Neuron (in vitro differentiated cells): ENCODE data around the gene BGN.

Experiments
- H2AFZ ChIP-seq: one replicate; pipeline ENCODE4 v1.6.1; 2013; ENCODE audit warnings: low read depth, mild to moderate bottlenecking, inconsistent platforms, low read length, moderate library complexity
- H3K27me3 ChIP-seq: one replicate; pipeline ENCODE4 v1.6.1; 2013; ENCODE audit warnings: low read length; ENCODE audit not compliant: insufficient read depth
- H3K36me3 ChIP-seq: one replicate; pipeline ENCODE4 v1.6.1; 2013; ENCODE audit warnings: low read length; ENCODE audit not compliant: insufficient read depth
- H3K4me1 ChIP-seq: one replicate; pipeline ENCODE4 v1.6.1; 2013; ENCODE audit warnings: low read length; ENCODE audit not compliant: insufficient read depth
- H3K4me3 ChIP-seq: 2 replicates; pipeline ENCODE4 v1.5.1; 2013; ENCODE audit warnings: mild to moderate bottlenecking, low read length, moderate library complexity
- H3K9me3 ChIP-seq: one replicate; pipeline ENCODE4 v1.6.1; 2013; ENCODE audit warnings: low read length

Gene BGN

DNA sequence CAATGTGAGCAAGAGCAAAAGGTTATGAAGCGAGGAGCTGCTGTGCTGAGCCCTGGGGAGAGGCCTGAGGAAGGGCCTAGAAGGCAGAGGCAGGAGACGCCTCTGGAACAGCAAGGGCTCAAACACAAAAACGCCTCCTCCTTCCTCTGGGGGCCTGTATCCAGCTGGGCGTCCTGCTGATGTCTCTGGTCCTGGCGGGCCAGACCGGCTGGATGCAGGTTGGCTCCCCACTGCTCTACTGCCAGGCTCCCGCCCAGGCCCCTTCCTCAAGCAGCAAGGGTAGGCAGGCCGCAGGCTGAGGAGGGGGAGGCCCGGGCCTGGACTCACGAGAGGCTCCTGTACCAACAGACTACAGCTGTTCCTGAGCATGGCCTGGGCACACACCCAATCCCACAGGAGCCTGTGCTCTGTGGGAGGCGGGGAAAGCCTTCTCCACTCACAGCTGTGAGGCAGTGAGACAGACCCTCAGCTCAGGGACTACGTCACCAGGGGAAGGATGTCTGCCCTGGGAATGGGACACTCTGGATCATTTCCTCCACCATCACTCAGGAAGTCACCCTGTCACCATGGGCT, 26.7 kb upstream of the BGN start:
- Histone ChIP-seq H3K4me1 (no peaks in the 10 kb centered on the region), H3K27me3 (no peaks in the 10 kb centered on the region), H3K36me3 (no peaks in the 10 kb centered on the region), H2AFZ (no peak overlapping the region), H3K4me3 (no peak overlapping the region), H3K9me3 (no peaks in the 10 kb centered on the region)

DNA sequence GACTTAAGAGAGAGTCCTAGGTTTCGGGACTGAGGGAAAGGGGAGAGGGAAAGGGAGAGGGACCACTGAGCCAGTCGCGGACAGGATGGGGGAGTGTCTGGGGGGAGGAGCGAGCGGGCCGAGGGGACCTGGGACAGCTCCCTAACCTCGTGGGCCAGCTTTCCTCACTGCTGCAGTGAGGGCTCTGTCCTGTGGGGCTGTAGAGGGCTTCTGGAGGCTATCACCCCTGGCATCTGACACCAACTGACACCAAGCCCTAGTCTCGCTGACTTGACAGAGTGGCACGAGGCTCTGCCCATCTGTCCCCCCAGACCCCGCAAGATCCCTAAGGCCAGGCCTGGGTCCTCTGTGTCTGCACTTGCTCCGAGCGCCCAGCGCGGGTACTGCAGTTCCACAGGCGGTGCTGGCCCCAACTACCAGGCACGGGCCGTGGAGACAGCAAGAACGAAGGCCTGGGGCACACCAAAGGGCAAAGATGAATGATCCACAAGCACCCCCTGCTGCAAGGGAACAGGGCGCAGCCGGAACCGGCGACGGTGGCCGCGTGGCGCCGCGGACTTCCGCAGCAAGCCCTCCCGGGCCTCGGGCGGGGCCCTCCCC, 24.9 kb upstream of the BGN start:
- Histone ChIP-seq H3K4me1 (no peaks in the 10 kb centered on the region), H3K36me3 (no peaks in the 10 kb centered on the region), H2AFZ (peak overlapping the region; percentile 57)

DNA sequence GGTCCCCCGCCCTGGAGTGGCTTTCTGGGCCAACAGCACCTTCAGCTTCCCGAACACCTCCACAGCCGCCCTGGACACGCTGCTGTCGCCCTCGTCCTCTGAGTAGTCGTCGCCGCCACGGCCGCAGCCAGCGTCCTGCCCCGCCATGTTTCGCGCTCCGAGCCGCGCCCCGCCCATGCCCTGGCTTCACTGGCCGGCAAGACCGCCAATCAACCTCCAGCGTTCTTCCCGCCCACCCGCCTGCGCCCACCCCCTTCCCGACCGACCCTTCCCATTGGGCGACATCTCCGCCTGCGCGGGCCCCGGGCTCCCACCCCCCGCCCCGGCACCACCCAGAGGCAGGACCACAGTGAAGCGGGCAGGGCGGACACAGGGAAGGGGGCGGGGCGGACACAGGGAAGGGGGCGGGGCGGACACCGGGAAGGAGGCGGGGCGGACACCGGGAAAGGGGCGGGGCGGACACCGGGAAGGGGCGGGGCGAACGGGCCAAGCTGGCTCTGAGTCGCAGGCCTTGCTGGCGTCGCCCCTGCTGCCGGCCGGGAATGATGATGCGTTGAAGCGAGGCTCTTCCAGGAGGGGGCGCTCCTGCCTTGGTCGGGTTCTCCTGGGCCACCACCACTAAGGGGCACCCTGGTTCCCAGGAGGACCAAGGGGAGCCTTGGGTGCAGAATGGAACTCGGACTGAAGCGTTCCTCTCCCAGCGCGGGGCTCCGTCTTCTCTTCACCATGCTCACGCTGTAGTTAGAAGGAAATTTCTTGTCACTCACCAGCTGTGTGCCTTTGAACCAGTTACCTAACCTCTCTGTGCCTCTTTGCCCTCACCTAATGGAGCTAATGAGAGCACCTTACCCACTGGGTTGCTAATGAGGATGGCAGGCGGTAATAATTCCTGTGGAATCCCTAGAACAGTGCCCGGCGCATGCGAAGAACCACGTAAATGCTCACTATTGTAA, 24.1 kb upstream of the BGN start, which contains the start of gene HAUS7:
Gene HAUS7 (minus strand): TSS at position 166 of the 953 bp plus-strand sequence. CDS start 19 bp downstream, at position 147.
- H3K36me3 ChIP-seq, result no peaks in the 10 kb centered on the region
- peak within 1 kb of the TSS; percentile 57 for H2AFZ ChIP-seq
- H3K4me1 ChIP-seq, result no peaks in the 10 kb centered on the region
- H3K4me3 ChIP-seq, result peak within 1 kb of the TSS; percentile 82
- no peaks in the 10 kb centered on the region for H3K9me3 ChIP-seq
- H3K27me3 ChIP-seq, result peaks cover 7% of the 10 kb centered on the region

More for the DNA sequence above, 24.9 kb upstream of the BGN start:
- Histone ChIP-seq H3K9me3 (no peaks in the 10 kb centered on the region), H3K4me3 (peak overlapping the region; percentile 82), H3K27me3 (no peaks in the 10 kb centered on the region)

DNA sequence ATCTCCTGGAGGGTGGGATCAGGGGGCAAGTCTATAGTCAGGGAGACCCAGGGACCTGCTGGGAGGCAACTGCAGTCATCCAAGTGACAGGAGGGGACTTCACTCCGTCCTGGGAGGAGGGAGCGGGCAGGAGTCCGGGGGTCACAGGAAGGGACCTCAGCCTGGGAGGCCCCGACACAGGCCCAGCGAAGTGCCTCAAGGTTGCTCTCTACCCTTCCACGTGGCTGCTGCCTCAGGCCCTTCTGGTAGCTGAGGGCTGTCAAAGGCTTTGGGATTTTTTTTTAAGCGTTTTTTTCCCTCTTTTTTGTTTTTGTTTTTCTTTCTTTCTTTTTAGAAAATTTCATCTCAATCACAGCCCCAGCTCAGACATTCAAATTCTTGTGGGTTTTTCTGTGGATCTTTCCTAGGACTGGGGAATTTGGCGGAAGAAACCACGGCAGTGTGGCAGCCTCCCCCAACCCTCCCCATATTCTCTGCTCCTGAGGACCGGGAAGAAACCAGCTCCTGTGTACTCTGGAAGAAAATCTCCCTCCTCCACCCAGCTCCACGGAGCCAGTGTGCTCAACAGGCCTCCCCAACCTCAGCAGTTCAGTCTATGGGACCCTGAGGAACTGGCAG, 23.0 kb upstream of the BGN start:
- no peaks in the 10 kb centered on the region for H3K9me3 ChIP-seq
- H3K4me3 ChIP-seq, result no peak overlapping the region
- H3K4me1 ChIP-seq, result no peaks in the 10 kb centered on the region
- peaks cover 15% of the 10 kb centered on the region for H3K27me3 ChIP-seq
- H2AFZ ChIP-seq, result no peak overlapping the region
- no peaks in the 10 kb centered on the region for H3K36me3 ChIP-seq

DNA sequence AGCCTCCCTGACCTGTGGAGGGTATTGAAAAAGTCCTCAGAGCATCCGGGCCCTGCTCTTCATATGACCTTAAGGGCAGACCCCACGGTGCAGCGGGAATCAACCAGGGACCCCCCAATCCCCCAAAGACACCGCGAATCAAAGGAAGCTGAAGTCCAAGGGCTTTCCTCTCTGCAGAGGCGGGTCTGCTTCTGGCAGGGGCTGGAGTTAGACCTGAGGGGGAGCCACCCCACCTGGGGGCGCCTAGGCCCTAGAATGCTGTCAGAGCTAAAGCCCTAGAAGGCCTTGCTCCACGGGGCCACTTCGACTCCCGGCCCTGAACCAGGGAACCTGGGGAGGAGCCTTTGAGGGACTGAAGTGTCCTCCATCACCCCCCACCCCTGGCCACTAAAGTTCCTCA, 21.7 kb upstream of the BGN start:
- no peaks in the 10 kb centered on the region for H3K9me3 ChIP-seq
- H3K4me3 ChIP-seq, result no peak overlapping the region
- H3K27me3 ChIP-seq, result peaks cover 21% of the 10 kb centered on the region
- H2AFZ ChIP-seq, result no peak overlapping the region
- no peaks in the 10 kb centered on the region for H3K36me3 ChIP-seq
- H3K4me1 ChIP-seq, result no peaks in the 10 kb centered on the region

DNA sequence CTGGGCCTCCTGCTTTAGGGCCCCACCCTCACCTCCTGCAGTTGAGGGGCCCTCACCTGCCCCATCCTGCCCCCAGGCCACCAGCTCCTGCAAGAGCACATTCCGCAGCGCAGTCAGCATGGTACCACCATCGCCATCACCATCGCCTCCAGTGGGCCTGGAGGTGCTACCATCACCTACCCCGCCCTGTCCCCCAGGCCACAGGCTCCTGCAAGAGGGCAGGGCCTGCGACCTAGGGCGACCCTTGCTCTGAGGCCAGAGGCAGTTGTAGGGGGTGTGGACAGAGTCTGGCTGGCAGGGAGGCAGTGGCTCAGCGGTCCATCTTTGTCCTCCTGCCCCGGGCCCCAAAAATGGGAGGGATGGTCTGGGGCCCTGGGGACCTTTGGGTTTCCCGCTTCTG, 20.5 kb upstream of the BGN start:
- Histone ChIP-seq H3K27me3 (peaks cover 27% of the 10 kb centered on the region), H2AFZ (no peak overlapping the region), H3K36me3 (no peaks in the 10 kb centered on the region), H3K4me1 (no peaks in the 10 kb centered on the region), H3K9me3 (no peaks in the 10 kb centered on the region), H3K4me3 (no peak overlapping the region)

DNA sequence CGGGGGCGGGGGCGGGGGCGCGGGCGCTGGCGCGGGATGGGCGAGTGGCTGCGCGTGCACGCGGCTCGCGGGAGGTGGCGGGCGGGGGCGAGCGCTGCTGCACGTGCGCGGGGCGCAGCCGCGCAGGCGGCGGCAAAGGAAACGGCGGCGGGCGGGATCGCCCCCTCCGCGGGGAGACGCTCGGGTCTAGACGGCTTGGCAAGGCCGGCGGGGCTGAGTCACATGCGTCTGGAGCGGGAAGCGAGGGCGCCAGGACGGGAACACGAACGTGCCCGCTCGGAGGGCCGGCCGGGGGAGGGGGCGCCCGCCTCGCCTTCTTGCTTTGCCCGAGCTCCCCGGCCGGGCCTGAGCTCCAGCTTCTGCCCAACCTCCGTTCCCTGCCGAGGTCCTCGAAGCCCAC, 20.1 kb upstream of the BGN start:
- H3K9me3 ChIP-seq, result no peaks in the 10 kb centered on the region
- peaks cover 30% of the 10 kb centered on the region for H3K27me3 ChIP-seq
- no peak overlapping the region for H3K4me3 ChIP-seq
- no peak overlapping the region for H2AFZ ChIP-seq
- H3K36me3 ChIP-seq, result no peaks in the 10 kb centered on the region
- H3K4me1 ChIP-seq, result no peaks in the 10 kb centered on the region

DNA sequence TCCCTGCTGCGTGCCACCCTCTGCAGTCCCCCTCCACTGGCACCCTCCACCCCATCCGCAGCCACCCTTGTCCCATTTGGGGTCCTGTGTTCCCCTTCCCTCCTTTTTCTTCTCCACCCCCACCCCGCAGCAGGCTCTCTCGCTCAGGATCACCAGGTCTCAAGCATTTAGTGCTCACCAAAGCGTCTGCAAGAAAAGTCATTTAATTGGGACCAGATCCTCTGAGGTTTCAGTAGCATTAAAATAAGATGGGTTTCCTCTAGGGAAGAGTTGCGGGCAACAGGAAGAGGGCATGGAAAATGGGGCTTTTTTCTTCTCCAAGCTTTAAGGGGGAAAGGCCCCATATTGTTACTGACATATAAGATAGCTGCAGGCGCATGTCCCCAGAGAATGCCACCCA, 19.5 kb upstream of the BGN start:
- Histone ChIP-seq H3K9me3 (no peaks in the 10 kb centered on the region), H3K36me3 (no peaks in the 10 kb centered on the region), H3K4me1 (no peaks in the 10 kb centered on the region), H2AFZ (no peak overlapping the region), H3K4me3 (no peak overlapping the region), H3K27me3 (peaks cover 34% of the 10 kb centered on the region)

DNA sequence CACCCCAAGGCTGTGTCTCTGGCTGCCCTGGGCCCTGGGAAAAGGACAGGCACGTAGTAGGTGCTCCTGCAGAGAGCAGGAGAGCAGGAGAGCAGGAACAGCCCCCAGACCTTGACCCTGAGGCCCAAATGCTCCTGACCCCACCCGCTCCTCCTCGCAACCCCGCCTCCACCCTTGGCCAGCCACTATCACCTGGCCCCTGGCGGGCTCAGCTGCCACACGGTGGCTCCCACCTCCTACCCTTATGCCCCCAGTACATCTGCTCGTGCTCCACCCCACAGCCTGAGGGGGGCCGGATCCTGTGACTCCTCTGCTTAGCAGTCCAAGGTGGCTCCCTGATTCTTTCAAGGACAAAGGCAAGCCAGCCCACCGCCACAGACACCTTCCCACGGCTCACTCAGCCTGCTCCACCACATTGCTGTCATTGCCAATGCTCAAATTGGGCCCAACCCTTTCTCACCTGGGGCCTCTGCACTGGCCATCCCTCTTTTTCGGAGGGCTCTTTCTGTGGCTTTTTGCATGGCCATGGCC, 19.0 kb upstream of the BGN start:
- Histone ChIP-seq H3K9me3 (no peaks in the 10 kb centered on the region), H3K4me1 (no peaks in the 10 kb centered on the region), H2AFZ (no peak overlapping the region), H3K4me3 (no peak overlapping the region), H3K36me3 (no peaks in the 10 kb centered on the region), H3K27me3 (peaks cover 34% of the 10 kb centered on the region)

DNA sequence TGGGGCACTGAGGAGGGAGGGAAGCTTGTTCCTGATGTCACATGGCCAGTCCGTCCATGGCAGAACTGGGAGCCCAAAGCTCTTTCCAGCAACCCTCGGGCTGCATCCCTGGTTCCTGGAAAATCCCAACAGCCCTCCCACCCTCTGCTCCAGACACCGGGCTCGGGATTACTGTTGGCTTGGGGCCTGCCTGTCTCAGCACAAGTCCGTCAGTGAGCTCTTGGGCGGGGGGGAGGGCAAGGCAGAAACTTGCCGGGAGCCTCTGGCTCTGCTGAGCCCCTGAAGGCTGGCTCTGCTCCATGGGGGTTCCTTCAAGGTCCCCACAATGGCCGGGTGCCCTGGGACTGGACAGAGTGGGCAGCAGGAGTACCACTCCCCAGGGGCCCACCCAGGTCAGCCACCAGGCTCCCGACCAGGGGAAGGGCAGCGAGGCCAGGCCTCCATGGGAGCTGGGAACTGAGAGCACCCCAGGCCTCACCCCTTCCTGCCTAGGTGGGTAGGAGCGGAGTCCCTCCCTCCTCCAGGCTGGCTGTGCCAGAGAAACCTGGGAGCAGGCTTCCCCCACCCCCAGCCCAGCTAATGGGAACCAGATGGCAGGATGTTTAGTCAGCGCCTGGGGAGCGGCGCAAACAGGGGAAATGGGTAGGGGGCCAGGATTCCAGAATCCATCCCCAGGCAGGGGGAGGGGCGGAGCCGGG, 18.0 kb upstream of the BGN start:
- Histone ChIP-seq H3K27me3 (peaks cover 34% of the 10 kb centered on the region), H2AFZ (no peak overlapping the region), H3K9me3 (no peaks in the 10 kb centered on the region), H3K36me3 (no peaks in the 10 kb centered on the region), H3K4me1 (no peaks in the 10 kb centered on the region), H3K4me3 (no peak overlapping the region)

DNA sequence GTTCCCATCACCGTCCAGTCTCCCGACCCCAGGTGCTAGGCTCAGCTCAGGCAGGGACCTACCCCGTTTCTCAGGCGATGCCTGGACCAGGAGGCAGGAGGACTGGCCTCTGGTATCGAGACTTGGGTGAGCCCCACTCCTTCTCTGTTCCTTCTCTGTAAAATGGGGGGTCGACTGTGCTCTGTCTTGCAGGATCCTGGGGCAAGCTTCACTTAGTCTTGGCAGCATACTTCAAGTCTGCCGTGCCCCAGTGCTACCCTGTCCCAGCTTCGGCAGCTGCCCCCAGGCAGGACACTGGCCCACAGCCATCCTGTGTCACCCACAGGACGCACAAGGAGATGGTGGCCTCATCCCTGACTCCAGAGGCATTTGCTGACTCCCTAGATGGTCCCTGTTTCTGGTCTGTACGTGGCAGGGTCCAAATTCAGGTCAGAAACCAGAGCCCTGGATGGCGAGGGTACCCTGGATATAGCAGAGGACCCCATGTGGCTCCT, 17.4 kb upstream of the BGN start:
- Histone ChIP-seq H3K36me3 (no peaks in the 10 kb centered on the region), H2AFZ (no peak overlapping the region), H3K4me3 (no peak overlapping the region), H3K27me3 (peaks cover 36% of the 10 kb centered on the region), H3K4me1 (no peaks in the 10 kb centered on the region), H3K9me3 (no peaks in the 10 kb centered on the region)

DNA sequence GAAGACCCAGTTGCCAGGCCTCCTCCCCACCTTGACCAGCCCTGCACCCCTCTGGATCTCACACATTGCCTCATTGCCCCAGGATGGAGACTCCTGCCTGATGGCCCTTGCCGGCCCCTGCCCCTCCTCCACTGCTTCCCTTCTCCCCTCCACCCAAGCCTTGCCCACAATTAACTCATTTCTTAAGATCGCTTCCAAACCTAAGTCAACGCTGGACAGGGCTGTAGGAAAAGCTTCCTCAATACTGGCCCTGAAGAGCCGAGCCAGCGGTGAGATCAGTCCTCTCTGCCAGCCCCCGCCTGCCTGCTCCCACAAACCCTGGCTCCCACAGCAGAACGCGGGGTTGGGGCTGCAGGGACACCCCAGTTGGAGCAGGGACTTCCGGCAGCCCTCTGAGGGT, 16.9 kb upstream of the BGN start:
- Histone ChIP-seq H3K36me3 (no peaks in the 10 kb centered on the region), H3K4me3 (no peak overlapping the region), H2AFZ (no peak overlapping the region), H3K27me3 (peaks cover 38% of the 10 kb centered on the region), H3K9me3 (no peaks in the 10 kb centered on the region), H3K4me1 (no peaks in the 10 kb centered on the region)
